EL (cell line): ENCODE data around the gene ROR2.

Experiments used
- DNase-seq: peaks from one replicate; pipeline ENCODE4 v3.0.0-alpha.2; 2016

Gene ROR2

DNA sequence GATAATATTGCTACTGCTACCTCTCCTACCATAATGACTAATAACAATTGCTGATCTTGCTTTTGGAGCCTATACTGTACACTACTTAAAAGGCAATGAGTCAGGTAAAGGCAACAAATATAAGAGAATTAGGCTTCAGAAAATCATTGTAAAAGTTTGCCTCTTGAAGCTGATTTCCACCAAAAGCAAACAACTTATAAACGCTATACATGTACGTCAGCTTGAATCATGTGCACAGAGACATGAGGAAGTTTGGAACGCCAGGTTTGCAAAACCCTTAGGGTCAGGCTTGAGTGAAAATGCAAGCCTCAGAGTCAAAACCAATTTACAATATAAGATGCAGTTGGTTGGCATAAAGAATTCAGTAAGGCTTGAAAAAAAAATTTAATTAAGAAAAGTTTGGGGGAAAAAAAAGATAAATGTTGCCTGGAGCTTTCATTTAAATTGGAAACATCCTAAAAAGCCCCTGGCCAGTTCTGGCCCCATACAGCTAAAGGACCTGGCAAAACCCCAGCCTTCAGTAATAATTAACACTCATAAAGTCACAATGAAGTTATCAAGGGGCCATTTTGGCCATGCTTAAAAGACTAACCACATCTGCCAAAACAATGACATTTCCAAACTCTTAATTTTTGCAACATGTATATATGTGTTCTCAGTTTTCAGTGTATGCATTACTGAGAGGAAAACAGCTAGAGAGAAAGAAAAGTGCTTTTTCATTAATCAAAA is 345.4 kb downstream of the ROR2 start:
- no peak for DNase-seq

DNA sequence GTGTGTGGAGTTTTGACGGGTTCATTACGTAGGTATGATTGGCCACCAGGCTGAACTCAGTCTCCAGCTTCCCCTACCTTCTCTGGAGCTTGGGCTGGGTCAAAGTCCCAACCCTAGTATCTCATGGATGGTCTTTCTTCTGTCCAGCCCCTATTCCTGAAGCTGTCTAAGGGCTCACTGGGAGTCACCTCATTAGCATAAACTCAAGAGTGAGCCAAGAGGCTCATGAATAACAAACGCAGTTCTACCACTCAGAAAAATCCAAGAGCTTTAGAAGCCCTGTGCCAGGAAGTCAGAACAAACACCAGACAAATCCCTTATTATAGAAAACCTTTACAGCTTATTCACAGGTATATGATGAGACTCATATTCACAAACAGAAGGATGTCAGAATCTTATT is 346.1 kb downstream of the ROR2 start:
- DNase-seq, result no peak

DNA sequence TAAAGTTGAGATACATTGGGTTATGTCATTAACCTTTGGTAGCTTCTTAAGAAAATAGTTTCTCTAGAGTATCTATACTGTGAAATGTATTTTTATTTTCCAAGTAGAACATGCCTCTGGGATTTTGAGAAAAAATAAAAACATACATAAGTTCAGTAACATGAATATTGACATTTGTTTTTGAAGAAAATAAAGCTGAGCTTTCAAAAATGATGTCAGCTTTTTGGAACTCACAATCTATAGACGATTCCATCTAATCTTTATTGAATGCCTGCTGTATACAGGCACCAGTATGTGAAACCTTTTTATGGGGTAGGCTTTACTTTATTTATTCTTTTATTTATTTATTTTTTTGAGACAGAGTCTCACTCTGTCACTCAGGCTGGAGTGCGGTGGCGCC is 350.5 kb downstream of the ROR2 start:
- DNase-seq, result no peak

DNA sequence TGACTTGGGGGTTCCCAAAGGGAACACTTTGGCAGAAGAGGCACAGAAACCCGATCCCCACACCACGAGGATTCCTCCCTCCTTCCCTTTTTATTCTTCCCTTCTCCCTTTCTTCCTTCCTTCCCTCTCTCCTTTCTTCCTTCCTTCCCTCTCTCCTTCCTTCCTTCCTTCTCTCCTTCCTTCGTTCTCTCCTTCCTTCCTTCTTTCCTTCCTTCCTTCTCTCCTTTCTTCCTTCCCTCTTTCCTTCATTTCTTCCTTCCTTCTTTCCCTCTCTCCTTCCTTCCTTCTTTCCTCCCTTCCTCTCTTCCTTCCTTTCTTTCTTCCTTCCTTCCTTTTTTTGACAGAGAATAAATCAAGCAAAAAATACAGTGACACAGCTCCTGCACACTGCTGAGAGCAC is 358.4 kb downstream of the ROR2 start:
- DNase-seq, result no peak

DNA sequence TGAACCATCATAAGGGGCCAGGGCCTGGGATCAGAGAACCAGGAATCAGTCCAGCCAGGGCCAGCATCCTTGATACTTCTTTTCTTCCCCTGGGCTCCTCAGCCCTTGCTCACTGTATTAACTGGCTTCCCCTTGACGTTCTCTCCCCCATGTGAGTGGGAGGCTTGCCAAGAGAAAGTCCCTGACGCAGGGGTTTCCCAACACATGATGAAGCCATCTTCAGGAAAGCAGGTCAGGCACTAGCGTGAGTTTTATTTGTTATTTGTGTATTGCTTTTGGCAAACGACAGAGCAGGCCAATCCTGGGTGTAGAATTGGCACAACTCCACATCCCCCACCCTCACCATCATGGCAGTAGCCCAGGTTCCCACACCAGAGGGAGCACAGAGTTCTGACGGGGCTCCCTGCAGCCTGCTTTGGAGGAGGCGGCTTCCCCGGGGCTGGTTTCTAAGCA is 360.9 kb downstream of the ROR2 start:
- peak; percentile 31 for DNase-seq

DNA sequence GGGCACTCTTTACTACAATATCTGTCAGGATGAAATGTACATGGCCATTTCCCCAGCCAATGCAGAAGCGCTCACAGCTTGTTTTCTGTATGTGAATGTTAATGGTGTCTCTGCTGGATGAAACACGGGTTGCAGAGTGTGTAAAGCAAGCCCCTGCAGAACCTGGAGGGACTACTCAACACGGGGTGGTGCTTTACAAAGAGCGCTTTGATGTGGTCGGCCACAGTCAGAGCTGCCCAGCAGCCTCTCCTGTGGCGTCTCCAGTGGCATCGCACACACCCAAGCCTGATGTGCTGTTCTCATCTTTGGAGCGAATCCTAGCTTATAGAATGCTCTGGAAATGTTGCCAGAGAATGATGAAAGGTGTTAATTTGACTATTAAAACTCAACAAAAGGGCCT is 363.7 kb downstream of the ROR2 start:
- no peak for DNase-seq

DNA sequence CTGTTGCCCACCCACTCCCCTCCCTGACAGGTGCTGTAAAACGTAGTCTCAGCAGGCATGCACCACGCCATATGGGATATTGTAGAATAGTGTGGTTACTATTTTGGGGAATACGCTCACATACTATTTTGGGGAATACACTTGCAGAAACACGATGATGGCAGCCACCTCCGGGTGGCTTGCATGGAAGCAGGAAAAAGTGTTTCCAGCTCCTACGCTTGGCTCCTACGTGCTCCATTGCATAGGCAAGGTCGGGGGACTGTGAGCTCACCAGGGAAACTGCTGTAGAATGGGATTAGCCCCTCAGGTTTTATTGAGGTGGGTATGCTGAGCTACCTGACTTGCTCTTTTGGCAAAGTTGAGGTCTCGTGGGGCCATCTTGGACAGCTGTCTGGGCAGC is 366.1 kb downstream of the ROR2 start:
- no peak for DNase-seq

DNA sequence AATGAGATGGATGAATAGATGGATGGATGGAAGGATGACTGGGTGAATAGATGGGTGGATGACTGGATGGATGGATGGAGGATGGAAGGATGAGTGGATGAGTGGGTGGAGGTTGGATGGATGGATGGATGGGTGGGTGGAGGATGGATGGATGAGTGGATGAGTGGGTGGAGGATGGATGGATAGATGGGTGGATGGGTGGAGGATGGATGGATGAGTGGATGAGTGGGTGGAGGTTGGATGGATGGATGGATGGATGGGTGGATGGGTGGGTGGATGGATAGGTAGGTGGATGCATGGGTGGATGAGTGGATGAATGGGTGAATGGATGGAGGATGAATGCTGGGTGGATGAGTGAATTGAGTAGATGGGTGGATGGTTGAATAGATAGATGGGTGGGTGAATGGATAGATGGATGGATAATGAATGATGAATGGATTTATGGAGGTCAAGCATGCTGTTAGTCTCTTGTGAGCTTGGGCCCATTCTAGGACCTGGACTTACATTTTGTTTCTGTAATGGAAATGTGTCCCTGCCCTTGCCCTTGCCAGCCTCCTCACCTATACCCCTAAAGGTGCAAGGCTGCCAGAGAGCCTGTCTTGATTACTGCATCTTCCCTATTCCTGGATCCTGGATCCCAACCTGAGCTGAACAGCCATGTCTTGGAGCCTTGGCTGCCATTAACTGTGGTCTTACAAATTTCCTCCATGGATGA is 366.7 kb downstream of the ROR2 start:
- DNase-seq, result no peak

DNA sequence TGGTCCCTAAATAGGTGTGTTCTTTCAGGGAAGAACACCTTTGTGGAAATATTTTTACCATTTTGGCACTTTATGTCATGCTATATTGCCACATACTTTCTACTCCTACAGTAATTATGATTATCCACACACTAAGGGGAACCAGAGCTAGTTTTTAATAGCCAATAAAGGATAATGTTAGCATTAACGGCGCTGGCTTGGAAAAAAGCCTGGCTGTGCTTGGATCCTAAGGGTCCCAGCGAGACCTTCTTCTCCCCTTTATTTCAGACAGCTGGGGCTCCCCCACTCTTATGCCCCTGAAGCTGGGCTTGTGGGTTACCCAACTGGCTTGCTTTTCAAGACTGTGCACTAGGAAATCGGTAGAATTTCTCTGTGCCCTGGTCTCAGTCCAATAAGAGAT is 367.8 kb downstream of the ROR2 start:
- DNase-seq, result no peak

DNA sequence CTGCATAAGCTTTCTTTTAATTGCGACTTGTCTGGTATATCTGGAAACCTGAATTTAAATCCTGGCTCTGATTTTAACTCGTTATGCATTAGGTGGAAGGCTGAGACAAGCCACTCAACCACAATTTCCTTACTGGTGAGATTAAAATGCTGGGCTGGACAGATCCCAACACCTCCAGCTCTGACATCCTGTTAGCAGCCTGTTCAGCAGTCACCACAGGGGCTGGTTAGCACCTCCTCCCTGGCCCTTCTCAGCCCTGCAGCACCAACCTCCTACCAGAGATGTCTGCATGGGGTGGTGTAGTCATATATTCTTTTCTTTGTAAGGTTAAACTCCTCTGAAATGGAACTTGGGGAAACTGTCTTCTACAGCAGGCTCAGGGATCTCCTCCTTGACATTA is 369.9 kb downstream of the ROR2 start:
- peak; percentile 52 for DNase-seq

DNA sequence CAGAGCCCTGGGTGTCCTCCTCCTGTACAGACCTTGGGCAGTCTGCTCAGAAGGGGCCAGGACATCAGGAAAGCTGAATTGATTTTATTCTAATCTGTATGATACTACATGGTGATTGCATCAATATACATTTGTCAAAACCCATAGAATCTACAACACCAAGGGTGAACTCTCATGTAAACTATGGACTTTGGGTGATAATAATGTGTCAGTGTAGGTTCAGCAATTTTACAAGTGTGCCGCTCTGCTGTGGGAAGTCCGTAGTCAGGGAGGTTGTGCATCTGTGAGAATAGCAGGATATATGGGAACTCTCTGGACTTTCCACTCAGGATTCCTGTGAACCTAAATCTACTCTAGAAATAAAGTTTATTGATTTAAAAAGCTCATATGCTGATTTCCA is 371.1 kb downstream of the ROR2 start:
- DNase-seq, result no peak

DNA sequence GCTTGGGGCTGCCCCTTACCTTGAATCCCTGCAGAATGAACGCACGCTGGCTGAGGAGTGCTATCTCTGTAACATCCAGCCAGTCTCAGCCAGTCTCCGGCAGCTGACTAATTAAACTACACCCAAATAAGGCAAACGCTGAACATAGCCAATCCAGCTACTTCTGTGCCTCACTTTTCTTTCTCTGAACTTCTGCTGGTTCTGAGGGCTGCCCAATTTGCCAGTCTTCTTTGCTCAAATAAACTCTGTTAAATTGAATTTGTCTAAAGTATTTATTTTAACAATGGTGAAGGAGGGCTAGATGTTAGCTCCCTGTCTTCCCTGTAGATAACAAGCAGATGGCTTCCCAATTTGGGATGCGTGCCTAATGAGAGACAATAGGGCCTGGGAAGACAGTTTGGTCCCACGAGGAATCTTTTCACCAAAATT is 372.4 kb downstream of the ROR2 start:
- no peak for DNase-seq

DNA sequence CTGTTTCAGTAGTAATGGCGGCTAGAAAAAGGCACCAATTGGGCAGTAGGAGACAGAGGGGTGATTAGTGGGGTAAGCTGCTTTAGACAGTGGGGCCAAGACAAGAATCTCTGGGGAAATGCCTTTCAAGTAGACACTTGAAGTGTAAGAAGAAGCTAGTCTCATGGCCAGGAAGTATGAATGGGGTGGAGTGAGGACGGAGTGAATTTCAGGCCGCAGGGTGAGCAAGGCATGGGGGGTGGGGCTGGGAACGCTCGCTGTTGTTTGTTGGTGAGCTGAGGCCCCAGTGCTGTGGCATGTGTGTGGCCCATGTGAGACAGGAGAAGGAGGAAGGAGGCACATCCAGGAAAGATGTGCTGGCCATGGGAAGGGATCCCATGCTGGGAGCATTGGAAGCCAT is 377.2 kb downstream of the ROR2 start:
- DNase-seq, result no peak

DNA sequence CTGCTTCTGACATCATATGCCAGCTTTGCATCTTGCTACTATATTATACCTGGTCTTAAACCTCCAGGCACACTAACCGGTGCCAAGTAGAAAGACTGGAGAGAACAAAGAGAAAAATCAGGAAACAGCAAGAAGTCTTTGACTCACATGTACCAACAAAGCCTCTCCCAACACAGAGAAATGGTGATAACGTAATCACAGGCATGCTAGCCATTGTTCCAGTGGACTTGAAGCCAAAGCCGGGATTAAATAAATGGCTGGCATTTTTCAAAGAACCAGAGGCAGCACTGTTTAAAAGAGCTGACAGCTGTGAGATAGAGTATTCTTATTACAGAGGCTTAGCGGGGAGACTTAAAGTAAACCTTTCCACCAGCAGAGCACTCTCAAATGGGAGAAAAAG is 378.0 kb downstream of the ROR2 start:
- DNase-seq, result no peak

DNA sequence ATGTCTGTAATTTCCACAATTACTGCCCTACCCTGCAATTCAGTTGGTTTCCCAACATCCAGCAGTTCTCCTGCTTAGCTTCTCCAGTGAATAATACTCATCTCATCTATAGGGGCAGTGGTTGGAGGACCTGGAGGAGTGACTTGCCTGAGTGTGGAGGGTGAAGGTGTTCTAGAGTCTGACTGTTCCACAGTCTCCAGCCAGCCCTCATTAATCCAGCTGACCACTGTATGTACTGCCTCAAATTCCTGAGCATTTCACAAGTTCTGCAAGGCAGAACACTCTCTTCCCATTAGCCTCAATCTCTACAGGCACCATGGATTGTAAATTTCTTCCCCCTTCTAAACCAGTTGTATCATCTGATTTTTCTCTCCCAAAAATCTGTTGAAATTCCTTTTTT is 379.0 kb downstream of the ROR2 start:
- no peak for DNase-seq

DNA sequence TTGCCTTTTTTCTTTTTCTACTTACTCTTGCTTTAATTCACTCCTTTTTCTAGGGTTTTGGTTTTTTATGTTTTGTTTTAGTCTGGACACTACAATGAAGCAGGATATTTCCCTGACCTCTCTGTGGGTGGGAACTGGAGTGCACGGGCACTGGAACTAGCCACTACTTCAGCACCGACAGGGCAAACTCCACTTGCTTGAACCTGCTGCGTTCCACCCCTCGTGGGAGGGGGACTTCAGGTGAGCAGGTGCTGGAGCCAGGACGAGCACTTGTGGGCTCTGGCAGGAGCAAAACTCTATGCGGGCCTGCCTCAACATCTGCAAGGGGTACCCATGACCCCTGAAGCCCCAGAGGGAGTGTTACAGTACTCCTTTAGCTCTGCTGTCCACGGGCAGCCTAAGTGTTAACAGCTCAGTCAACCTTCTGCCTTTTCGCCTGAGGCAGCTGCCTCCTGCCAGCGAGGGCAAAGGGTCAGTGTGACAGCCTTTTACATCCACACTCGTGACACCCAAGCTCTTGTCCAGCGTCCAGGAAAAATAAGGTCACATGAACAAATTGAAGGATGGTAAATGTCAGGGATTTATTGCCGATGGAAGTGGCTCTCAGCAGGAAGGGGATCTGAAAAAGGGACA is 382.3 kb downstream of the ROR2 start:
- DNase-seq, result no peak

DNA sequence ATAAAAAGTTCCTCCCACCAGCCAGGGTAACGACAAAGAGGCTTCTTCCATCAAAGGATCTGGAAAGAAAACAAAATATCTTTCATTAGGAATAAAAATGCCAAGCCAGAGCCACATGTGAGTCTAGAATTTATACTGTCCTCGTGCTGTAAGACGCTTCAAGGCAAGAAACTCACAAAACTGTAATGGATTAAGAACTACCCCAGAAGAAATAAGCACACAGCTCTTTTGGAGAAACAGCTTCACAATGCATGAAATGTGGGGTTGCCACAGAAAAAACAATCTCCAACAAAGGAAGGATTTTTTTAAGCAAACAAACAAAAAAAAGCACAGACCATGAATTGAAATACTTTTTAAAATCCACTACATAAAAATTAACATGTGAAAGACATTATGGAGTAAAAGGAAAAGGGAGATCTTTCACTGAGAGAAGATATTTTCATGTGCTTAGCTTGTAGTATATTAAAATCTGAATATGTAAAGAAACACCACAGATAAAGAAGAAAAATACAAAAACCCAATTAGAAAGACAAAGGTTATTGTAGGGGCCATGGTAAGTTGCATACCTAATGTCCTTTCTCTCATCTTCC is 385.9 kb downstream of the ROR2 start:
- DNase-seq, result no peak

DNA sequence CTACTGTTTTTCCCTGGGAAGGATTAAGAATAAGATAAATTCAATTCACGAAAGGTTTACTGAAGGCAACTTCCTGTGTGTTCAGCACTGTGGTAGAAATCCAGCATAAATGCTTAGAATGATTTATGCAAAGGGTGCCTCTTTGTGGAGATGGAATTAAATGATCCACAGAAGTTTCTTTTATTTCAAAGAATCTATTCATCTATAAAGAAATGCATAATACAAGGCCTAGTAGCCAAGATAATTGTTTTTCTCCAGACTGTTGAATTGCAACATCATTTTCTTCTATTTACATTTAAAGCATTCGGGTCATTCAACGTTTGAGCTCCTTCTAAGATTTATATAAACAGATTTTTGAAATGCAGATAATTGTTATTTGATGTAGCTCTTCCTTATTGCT is 387.6 kb downstream of the ROR2 start:
- no peak for DNase-seq

DNA sequence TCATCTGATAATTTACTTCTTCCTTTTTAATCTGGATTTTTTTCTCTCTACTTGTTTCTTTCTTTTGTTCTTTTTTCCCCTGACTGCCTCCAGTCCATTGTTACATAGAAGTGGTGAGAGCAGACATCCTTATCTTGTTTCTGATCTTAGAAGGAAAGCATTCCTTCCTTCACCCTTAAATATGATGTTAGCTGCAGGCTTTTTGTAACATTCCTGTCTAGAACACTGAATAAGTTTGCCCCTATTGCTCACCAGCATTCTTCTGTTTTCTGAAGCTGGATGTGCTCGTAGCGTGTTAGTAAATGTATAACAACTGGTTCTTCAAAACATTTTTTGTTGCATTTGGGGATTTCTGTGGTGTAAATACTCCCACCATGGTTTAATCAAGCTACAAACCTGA is 389.7 kb downstream of the ROR2 start:
- peak; percentile 64 for DNase-seq

DNA sequence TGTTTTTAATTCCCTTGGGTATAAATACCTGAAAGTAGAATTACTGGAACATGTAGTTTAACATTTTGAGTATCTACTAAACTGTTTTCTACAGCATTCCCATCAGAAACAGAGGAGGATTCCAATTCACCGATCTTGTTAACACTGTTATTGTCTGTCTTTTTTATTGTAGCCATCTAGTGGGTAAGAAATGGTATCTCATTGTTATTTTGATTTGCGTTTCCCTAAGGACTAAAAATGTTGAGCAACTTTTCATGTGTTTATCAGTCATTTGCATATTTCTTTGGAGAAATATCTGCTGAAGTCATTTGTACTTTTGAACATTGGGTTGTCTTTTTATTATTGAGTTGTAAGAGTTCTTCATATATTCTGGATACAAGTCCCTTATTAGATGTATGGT is 391.1 kb downstream of the ROR2 start:
- no peak for DNase-seq

DNA sequence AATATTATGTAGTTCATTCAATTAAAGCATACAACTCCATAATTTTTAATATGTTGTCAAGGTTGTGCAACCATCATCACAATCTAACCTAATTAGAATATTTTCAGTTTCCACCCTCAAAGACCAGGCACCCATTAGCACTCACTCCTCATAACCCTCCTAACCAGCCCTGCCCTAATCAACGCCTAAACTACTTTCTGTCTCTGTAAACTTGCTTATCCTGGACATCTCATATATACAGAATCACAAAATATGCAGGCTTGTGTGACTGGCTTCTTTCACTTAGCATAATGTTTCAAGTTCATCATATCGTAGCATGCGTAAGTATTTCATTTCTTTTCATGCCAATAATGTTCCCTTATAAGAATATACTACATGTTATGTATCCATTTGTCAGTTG is 391.6 kb downstream of the ROR2 start:
- DNase-seq, result no peak

DNA sequence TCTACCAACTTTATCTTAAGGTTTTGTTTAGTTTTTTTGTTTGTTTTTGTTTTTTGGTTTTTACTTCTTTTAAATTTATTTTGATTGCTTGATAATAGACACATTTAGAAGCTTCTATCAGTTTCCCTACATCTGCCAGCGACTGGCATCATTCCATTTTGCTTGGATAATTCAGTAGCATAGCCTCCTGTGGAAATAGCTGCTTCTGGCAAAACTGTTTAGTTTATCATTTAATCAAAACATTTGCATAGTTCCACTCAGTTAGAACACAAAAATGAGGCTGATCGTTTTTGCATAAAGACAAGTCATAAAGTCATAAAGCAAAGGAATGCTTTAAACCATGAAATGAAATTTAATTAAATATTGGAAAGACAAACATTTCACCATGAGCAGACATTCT is 392.7 kb downstream of the ROR2 start:
- no peak for DNase-seq

DNA sequence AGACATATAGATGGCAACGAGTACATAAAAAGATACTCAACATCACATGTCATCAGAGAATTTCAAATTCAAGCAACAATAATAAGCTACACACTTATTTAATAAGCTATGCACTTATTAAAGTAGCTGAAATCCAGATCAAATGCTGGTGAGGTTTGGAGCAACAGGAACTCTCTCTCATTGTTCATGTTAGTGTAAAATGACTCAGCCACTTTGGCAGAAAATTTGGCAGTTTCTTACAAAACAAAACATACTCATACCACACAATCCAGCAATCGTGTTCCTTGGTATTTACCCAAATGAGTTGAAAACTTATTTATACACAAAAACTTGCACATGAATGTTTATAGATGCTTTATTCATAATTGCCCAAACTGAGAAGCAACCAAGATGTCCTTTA is 394.9 kb downstream of the ROR2 start:
- DNase-seq, result peak; percentile 31

DNA sequence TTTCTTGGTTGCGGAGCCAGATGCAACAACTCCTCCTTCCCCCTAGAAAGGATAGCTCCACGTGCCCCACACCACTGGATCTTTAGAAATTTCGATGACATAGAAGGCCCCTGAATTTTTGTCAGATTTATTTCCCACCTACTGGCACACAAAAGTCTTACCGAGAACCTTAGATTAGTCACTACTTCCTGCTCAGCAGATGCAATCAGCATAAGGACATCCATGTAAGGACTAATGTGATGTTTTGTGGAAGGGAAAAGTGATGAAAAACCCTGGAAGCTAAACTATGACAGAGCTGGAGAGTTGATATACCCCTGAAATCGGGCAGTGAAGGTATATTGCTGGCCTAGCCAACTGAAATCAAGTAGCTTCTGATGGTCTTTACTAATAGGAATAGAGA is 400.9 kb downstream of the ROR2 start:
- no peak for DNase-seq
